WI38 (cell line): ENCODE data around the gene LCN15.
"Not testable (repeated sequence)": the region's sequence is repeated elsewhere in the genome, so short reads cannot be mapped to it uniquely, and the experiment has no call there.

Source experiments
- H3K4me3 ChIP-seq: 2 replicates; pipeline ENCODE4 v1.5.1; 2011; ENCODE audit warnings: low read depth, mild to moderate bottlenecking, control low read depth, low read length
- TF ChIP-seq, protein P1 (sequence below): IDR thresholded peaks from 2 replicates; pipeline ENCODE4 v1.5.1; 2012; ENCODE audit warnings: low read depth, mild to moderate bottlenecking, control low read depth, low read length

LCN15 gene

GRCh38 chr9:136714096-136714892 is 50.0 kb downstream of the LCN15 start:
- H3K4me3 ChIP-seq = no peak overlapping the region
- TF ChIP-seq, protein P1, sequence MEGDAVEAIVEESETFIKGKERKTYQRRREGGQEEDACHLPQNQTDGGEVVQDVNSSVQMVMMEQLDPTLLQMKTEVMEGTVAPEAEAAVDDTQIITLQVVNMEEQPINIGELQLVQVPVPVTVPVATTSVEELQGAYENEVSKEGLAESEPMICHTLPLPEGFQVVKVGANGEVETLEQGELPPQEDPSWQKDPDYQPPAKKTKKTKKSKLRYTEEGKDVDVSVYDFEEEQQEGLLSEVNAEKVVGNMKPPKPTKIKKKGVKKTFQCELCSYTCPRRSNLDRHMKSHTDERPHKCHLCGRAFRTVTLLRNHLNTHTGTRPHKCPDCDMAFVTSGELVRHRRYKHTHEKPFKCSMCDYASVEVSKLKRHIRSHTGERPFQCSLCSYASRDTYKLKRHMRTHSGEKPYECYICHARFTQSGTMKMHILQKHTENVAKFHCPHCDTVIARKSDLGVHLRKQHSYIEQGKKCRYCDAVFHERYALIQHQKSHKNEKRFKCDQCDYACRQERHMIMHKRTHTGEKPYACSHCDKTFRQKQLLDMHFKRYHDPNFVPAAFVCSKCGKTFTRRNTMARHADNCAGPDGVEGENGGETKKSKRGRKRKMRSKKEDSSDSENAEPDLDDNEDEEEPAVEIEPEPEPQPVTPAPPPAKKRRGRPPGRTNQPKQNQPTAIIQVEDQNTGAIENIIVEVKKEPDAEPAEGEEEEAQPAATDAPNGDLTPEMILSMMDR = no peak

GRCh38 chr9:136713550-136713949 is 50.8 kb downstream of the LCN15 start:
- H3K4me3 ChIP-seq = no peak overlapping the region
- TF ChIP-seq, protein P1 = no peak

DNA sequence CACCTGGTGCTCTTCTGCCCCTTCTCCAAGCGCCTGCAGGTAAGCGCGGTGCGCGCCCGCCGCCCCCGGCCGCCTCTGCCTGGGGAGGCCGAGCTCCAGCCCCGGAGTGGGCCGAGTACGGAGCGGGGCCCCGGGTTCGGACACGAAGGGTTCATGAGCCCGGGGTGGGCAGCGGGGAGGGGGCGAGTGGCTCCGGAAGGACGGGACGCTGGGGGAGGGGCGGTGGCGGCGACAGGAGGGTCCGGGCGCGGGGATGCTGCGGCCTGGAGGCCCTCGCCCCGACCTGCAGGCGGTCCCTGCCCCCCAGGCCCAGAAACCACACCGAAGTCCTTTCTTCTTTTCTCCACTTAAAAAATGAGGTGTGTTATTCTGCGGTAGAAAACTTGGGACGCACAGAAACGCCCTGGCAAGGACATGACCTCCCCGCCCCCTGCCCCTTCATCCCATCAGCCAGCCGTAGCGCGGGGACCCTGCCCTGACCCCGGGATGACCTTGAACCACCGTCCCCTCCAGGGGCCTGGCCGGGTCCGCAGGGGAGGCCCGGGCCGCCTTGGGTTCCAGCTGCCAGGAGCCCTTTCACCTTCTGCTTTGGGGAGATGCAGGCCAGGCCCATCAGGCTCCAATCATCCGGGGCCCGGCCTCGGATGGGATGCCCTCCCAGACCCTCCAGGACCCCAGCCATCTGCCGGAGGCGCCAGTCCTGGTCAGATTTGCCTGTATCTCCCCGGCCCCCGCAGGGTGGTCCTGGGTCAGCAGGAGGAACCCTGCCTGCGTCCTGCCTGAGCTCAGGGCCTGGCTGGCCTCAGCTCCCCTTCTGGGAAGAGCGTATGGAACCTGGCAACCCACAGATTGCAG is 51.4 kb downstream of the LCN15 start:
- H3K4me3 ChIP-seq = peak overlapping the region; percentile 17; the same call in 1 of the 2 replicates
- TF ChIP-seq, protein P1 = no peak

- H3K4me3 ChIP-seq = peak within 1 kb of the TSS; percentile 17; the same call in 1 of the 2 replicates
- TF ChIP-seq, protein P1 = no peak
Measured at GRCh38 chr9:136711751-136712689, 52.3 kb downstream of the LCN15 start, which contains the start of gene DIPK1B. DIPK1B (plus strand) TSS chr9:136712572; CDS start chr9:136712666, 94 bp downstream.

- not testable (repeated sequence) for H3K4me3 ChIP-seq
Measured at GRCh38 chr9:136711219-136711648, 53.1 kb downstream of the LCN15 start.

DNA sequence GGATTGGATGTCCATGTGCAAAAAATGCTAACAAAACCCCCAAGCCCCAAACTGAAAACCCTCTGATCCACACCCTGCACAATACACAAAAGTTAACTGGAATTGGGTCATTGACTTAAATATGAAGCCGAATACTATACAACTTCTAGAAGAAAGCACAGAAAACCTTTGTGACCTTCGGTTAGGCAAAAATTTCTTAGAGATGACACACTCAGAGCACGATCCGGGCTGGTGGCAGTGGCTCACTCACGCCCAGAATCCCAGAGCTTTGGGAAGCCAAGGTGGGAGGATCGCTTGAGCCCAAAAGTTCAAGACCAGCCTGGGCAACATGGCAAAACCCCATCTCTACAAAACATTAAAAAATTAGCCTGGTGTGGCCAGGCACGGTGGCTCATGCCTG is 53.8 kb downstream of the LCN15 start:
- TF ChIP-seq, protein P1 = no peak
- no peak overlapping the region for H3K4me3 ChIP-seq
